Stimulated activated CD8-positive, alpha-beta memory T cell treated with anti-CD3 and anti-CD28 coated beads, Interleukin-15, amount 100 ng/mL, for 24 hours (primary cell): Measurements from ENCODE around the gene UBQLN4.

ENCODE experiments used
- DNase-seq: peaks from one replicate; pipeline ENCODE4 v3.0.0-alpha.2; 2020; ENCODE audit warnings: low read depth

Gene UBQLN4

DNA sequence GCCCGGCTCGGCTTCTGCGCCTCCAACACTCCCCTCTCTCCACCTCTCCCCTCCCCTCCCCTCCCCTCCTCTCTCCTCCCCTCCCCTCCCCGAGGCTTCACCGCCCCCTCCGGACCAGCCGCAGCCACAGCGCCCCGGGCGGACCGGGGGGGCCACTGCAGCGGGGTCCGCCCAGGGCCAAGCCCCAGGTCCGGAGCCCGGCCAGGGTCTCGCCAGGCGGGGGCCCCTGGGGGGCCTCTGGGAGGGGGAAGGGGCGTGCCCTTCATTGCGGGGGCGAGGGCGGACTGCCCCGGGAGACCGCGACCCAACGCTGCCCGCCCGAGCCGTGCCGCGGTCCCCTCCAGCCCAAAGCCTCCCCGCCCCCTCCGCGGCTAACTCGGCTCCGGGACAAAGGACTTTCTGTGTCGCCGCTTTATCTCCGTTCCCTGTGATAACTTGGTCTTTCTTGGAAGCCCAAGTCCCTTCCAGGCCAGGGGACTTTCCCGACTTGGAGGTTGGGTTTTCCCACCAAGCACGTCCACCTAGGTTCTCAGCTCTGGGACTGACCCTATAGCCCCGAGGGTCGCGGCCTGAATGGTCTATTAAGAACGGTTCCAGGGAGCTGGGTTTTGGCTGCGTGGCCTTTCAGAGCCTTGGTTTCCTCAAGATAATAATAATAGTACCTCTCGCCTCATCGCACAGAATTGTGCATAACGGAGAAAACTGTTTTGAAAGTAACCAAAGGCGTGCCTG lies at the start of gene UBQLN4:
Gene UBQLN4 (minus strand): TSS at position 31 of the 732 bp plus-strand sequence. CDS start 97 bp downstream, outside the sequence.
- DNase-seq: peak; percentile 59

DNA sequence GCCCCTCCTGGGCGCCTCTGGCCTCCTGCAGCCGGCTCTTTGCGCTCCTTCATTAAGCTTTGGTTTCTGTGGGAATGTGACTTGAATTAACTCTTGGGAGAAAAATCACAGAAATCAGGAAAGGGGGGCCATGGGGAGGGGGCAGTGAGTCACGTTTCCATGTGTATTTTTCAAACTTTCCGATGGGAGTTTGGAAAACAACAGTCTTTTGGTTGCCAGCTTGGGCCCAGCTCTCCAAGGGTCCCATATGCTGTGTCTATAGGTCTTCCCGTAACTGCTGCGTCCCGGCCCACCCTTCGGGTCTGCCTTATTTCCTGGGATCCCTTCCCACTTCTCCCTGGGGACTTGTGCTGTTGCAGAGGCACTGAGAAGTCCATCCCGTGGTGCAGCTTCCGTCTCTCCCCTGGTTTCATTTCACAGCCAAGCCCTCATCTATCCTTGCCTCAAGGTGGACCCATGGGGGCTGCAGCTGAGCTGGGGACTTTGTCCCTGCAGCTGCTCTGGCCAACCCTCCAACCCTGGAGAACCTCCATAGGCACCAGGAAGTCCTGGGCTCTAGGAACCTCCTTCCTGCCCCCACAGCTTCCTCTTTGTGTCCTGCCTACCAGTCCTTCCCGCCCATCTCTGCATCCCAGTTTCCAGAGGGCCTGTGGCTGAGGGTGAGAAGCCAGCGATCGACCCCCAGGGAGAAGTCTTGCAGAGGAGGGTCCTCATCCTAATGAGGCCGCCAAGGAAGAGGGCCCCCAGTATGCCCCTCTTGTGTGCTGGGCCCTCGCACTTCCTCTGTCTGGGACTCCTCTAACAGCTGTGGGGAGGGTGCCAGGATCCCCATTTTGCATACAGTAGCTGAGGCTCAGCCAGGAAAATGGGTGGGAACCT lies 49.3 kb upstream of the UBQLN4 start:
- DNase-seq: no peak

DNA sequence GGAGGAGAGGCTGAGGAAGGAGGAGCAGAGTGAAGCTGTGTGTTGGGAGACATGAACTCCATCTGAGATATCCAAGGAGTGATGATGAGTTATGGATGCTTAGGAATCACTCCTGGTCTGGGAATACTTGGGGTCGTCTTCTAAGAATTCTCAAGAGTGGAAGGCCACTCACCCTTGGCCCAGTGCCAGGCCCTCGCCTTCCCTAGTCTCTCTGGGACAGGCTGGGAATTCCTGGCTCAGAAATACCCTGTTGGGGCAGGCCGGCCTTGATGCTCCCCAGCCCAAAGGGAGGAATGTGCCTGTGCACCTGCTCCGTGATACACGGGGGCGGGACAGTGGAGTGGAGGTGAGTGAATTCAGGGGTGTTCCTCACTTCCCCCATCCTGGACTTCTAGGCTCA lies 48.3 kb upstream of the UBQLN4 start:
- DNase-seq: no peak

- no peak for DNase-seq
Measured at GRCh38 chr1:156100205-156100995, 46.8 kb upstream of the UBQLN4 start.

DNA sequence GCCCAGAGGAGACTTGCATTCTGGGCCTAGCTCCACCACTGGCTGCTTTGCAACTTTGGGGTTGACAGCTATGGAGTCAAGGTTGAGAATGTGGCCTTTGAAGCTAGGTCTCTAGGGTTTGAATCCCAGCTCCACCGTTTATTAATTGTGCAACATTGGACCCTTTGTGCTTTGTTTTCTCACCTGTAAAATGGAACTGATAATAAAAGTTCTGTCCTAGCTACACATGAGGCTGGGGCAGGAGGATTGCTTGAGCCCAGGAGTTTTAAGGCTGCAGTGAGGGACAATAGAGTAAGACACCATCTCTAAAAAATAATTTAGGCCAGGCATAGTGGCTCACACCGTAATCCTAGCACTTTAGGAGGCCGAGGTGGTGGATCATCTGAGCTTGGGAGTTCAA lies 45.7 kb upstream of the UBQLN4 start:
- DNase-seq: no peak

DNA sequence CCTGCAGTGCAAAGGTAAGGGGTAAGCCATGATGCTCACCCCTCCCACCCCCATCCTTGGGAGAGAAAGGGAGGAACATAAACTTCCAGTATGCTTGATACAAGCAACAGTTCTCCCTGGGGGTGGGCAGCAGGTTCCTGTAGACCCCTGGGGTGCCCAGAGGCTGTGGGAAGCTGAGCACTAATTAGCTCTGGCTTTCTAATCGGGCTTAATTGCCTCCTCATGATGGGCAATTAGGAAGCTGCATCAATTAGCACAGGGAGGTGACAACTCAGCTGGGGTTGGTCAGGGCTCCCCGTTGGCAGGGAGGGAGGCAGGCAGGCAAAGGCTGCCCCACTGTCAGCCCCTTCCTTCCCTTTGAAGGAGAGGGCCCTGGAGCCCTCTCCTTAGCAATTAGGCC lies 45.2 kb upstream of the UBQLN4 start:
- no peak for DNase-seq

DNA sequence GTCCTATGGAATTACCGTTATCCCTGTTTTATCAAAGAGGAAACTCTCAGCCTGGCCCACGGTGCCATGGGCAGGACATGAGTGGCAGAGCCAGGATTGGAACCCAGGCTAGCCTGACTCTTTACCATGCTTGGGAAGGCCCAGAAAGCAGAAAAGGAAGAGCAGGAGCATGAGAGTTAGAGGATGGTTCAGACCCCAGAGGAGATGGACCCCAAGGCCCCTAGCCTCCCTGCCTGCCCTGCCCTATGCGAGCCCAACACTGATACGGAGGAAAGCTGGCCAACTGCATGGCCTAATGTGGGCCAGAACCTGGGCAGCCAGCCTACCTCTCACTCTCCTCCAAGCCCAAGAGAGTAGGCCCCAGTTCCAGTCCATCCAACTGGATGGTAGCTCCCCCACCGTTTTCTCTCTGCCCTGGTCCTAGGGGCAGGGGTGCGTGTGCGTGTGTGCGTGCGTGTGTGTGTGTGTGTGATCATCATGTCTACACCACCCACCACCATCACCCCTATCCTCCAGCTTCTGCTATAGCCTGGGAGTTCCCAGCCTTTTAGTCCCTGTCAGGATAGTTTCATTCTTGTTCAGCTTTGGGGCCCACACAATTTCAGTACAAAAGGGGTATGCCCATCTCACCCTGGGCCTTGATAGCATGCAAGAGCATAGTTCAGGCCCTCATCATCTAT lies 44.0 kb upstream of the UBQLN4 start:
- no peak for DNase-seq

DNA sequence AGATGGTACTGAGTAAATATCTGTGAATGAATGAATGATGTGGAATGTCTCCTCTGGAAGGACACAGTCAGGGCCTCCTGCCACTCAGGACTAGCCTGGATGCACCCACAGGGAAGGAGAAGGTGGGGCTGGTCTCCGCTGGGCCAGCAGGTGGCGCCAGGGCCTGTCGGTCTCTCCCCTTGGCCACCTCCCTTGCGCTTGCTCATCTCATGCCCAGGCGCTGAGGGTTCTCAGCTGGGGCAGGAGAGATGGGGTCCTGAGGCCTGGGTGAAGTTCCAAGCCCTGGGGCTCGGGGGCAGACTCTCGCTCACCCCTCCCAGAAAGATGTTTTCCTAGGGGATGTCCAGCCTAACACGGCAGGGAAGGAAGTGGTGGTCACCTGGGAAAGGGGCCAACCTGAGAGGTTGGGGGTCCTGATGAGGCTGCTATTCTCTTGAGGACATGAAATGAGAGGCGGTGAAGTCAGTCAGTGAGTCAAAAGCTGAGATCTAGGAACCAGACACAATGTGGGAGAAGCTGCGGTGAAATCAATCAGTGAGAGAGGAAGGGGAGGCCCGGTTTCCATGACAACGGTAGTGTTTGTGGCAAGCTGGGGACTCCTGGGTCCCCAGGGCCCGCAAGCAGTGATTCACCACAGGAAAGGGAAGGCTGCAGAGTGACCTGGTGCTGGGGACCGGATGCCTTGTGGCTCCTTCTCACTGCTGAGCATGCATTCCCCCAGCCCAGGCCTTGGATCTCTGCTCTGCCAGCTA lies 43.2 kb upstream of the UBQLN4 start:
- peak; percentile 59 for DNase-seq

DNA sequence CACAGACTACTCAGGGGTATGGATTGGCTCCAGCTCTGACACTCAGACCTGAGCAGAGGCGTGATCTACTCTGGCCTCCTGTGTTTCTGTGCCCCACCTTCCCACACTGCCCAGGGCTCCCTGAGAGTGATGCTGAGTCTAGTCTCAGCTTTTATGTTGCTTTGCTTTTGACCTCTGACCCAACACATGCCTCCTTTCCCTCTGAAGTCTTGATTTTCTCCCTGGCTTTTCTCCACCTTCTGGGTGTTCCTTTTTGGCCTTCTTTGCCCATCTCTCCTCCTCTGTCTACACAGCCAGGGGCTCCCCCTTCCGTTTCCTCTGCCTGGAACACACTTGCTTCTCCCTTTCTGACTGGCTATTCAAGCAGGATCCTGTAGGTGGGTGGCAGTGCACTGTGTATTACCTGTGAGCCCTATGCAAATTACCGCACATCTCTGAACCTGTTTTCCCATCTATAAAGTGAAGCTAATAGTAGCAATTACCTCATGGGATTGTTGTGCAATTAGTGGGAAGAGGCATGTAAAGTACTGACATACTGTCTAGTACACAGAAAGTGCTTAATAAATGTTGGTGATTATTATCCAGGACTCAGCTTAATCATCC lies 42.4 kb upstream of the UBQLN4 start:
- no peak for DNase-seq

DNA sequence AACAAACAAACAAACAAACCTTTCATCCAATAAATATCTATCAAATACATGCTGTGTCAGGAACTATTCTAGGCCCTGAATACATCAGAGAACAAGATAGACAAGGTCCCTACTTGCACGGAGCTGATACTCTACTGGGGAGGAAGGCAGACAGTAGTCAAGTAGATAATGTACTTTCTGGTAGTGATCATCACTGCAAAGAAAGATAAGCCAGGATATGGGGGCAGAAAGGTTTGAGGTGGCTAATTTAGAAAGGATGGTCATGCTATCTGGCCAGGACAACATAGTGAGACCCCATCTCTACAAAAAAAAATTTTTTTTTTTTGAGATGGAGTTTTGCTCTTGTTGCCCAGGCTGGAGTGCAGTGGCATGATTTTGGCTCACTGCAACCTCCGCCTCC lies 38.0 kb upstream of the UBQLN4 start:
- no peak for DNase-seq

DNA sequence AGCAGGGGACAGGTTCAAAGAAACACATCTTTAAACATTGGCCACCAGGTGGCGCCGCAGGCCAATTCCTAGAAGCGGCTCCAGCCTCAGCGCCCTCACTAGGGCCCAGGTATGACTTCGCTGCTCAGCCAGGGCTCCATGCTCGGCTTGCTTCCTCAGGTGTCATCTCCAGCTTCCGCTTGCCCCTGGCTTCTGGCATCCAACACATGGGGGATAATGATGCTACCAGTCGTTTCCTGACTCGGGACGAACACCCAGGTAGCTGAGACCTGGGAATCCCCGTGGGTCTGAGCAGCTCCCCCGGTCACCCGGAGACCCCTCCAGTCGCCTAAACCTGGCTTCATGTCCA lies 37.2 kb upstream of the UBQLN4 start:
- DNase-seq: peak; percentile 84

DNA sequence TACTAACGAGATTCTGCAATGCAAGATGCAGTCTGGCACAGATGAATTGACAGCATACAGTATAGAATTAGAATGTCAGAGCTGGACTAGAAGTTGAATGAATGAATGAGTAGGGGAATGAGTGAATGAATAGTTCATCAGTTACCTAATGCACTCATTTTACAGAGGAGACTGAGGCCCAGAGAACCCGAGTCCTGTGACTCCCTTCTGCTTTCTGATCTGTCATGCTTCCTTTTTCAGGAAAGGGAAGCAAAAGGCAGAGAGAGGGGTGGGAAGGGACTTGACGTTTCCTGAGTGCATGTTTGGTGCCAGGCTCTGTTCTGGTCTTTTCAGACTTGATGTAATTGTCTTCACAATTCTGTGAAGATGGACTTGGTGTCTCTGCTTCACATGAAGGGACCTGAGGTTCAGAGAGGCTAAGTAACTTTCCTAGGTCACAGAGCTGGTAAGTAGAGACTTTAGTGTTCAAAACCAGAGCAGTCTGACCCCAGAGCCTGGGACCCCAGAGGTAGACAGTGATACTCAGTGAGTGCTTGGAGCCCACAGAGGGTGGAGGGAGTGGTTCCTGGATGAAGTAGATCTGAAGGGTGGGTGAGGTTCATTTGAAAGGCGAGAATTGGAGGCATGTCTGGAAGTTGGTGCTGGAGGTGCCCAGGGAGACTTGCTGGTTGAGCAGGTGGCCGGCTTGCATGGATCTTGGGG lies 36.7 kb upstream of the UBQLN4 start:
- DNase-seq: no peak

GRCh38 chr1:156089704-156090103 lies 36.1 kb upstream of the UBQLN4 start:
- DNase-seq: no peak

- no peak for DNase-seq
Measured at GRCh38 chr1:156086256-156086662, 32.7 kb upstream of the UBQLN4 start.

DNA sequence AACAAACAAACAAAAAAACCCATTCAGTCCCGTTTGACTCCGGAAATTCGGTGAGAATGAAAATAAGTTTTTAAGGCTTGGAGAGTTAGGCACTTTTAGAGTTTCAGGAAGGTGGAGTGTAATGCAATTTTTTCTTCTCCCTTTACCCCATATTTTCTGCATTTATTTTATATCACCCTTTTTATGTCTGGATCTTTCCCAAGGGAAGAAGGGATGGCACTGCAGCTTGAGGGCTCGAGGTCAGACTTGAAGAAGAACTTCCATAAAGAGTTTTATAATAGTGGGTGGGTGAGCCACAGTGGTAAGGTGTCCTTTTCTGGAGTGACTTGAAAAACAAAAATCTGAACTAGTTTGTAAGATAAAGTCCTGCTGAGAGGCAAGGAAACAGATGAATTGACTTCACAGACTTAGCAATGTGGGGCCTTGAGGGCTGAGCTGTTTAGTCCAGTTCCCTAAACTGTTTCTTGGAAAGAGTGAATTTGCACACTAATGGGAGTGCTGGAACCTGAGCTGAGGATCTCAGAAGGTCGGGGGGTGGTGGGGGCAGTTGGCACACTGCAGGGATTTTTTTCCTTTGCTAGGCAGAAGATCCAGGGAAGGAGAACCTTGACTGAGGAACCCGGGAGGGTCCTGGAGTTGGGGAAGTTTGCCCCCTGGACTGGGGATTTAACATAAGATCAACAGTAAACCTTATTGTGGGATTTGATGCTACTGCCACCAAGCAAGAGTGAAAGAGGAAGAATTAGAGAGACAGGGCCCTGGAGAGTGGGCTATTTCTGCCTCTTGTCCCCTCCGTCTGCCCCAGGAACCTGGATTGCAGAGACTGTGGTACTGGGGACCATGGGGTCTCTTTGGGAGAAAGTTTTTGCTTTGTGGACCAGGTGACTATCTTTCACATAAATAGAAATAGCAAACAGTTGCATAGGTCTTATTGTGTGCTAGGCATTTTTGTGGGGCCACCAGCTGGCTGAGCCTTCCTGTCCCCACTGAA lies 30.5 kb upstream of the UBQLN4 start:
- DNase-seq: no peak

DNA sequence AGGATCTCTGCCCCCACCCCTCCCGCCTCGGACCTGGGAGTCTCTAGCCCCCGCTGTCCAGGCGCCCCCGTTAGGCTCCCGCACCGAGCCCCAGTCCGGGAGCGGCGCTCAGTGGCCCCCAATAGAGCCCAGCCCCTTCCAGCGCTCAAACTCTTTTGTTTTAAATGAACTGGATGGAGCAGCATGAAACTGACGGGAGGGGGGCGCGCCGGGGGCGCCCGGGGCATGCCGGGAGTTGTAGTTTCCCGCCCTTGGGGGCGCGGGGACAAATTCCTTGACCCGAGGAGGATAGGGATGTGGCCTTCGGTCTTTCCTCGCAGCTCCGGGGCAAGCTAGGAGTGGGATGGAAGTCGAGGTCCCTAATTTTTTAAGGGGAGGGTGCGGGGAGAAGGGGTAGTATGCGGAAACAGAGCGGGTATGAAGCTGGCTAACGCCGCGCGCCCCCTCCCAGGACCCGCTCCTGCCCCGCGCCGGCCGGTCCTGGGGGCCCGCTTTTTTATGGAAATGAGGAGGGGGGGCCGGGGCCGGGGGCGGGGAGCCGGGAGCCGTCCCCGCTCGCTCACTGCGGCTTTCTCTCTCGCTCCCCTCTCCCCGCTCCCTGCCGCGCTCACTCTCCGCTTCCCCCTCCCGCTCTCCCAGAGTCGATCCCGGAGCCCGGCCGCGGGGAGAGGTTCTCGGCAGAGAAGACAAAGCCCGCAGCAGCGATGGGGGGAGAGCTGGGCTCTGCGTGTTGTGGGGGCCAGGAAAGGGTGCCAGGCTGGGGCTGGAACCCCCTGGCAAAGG lies 28.9 kb upstream of the UBQLN4 start, which contains the start of gene MEX3A:
Gene MEX3A (minus strand): TSS at position 157 of the 783 bp plus-strand sequence. CDS start 467 bp downstream, outside the sequence.
- DNase-seq: peak; percentile 47

DNA sequence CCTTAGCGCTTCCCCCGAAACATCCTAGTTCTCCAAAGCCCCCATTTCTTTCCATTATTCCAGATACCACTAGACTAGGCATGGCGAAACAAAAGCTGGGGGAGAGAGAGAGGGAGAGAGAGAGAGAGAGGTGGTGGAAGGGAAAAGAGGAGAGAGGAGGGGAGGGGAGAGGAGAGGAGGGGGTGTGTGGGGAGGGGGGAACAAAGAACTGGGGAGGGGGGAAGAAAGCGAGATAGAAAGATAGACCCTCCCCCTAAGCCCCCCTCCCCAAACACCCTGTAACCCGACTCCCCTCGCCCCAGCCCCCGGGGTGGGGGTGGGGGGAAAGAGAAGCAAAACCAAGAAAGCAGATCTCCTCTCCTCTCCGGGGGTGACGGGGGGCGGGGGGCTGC lies 28.3 kb upstream of the UBQLN4 start:
- no peak for DNase-seq
